Nephron (organoid): ENCODE data around the gene DDC.

Experiments
- H3K27ac Mint-ChIP-seq, 3 experiments: 2 replicates each; pipeline ENCODE4 v1.8.0; 2020; ENCODE audit warnings: mixed read lengths in 3 of 3, mild to moderate bottlenecking in 2 of 3, moderate library complexity in 1 of 3
- H3K27me3 Mint-ChIP-seq: 2 replicates; pipeline ENCODE4 v1.8.0; 2021; ENCODE audit warnings: low read depth, mild to moderate bottlenecking, moderate library complexity, mixed read lengths
- H3K36me3 Mint-ChIP-seq: 2 replicates; pipeline ENCODE4 v1.8.0; 2020; ENCODE audit warnings: low read depth, mixed read lengths
- H3K4me1 Mint-ChIP-seq: 2 replicates; pipeline ENCODE4 v1.8.0; 2020; ENCODE audit warnings: mixed read lengths
- H3K4me3 Mint-ChIP-seq, 3 experiments: 2 replicates each; pipeline ENCODE4 v1.8.0; 2020; ENCODE audit warnings: mild to moderate bottlenecking in 3 of 3, mixed read lengths in 3 of 3, moderate library complexity in 2 of 3
- H3K9me3 Mint-ChIP-seq: 2 replicates; pipeline ENCODE4 v1.8.0; 2020; ENCODE audit warnings: mixed read lengths
- CTCF ChIP-seq, 3 experiments: fragments of 200-600 bp; sonication (generic); IDR thresholded peaks; one replicate each; pipeline ENCODE4 v1.5.0; 2021; ENCODE audit warnings: antibody characterized with exemption in 3 of 3; ENCODE audit not compliant: unreplicated experiment in 3 of 3

The DDC gene

GRCh38 chr7:50423860-50424259, 141.3 kb downstream of the DDC start:
- Mint-ChIP-seq H3K4me1 (no peaks in the 10 kb centered on the region), H3K27me3 (no peaks in the 10 kb centered on the region), H3K27ac (no peak overlapping the region), H3K4me3 (no peak overlapping the region), H3K9me3 (no peaks in the 10 kb centered on the region), H3K36me3 (no peaks in the 10 kb centered on the region)
- TF ChIP-seq CTCF (IDR thresholded peaks at IDR 0.05; ENCODE audit: unreplicated experiment in 3 of 3): no peak

GRCh38 chr7:50422858-50423257, 142.3 kb downstream of the DDC start:
- Mint-ChIP-seq H3K27me3 (no peaks in the 10 kb centered on the region), H3K4me1 (no peaks in the 10 kb centered on the region), H3K9me3 (no peaks in the 10 kb centered on the region), H3K36me3 (no peaks in the 10 kb centered on the region), H3K4me3 (no peak overlapping the region), H3K27ac (no peak overlapping the region)
- no peak for TF ChIP-seq CTCF (IDR thresholded peaks at IDR 0.05; ENCODE audit: unreplicated experiment in 3 of 3)

- H3K9me3 Mint-ChIP-seq: no peaks in the 10 kb centered on the region
- no peaks in the 10 kb centered on the region for H3K4me1 Mint-ChIP-seq
- H3K27ac Mint-ChIP-seq: no peak overlapping the region
- no peak overlapping the region for H3K4me3 Mint-ChIP-seq
- no peaks in the 10 kb centered on the region for H3K27me3 Mint-ChIP-seq
- TF ChIP-seq CTCF (IDR thresholded peaks at IDR 0.05; ENCODE audit: unreplicated experiment in 3 of 3): no peak
- no peaks in the 10 kb centered on the region for H3K36me3 Mint-ChIP-seq
These were observed 144.2 kb downstream of the DDC start for GRCh38 chr7:50421043-50421442.

- Mint-ChIP-seq H3K27ac (no peak overlapping the region), H3K9me3 (no peaks in the 10 kb centered on the region), H3K27me3 (peaks cover 7% of the 10 kb centered on the region), H3K4me3 (no peak overlapping the region), H3K36me3 (no peaks in the 10 kb centered on the region), H3K4me1 (no peaks in the 10 kb centered on the region)
- TF ChIP-seq CTCF (IDR thresholded peaks at IDR 0.05; ENCODE audit: unreplicated experiment in 3 of 3): no peak
These were observed 146.5 kb downstream of the DDC start for GRCh38 chr7:50418526-50419290.

- Mint-ChIP-seq H3K9me3 (no peaks in the 10 kb centered on the region), H3K4me1 (no peaks in the 10 kb centered on the region), H3K27ac (no peak overlapping the region), H3K27me3 (peaks cover 7% of the 10 kb centered on the region), H3K4me3 (no peak overlapping the region), H3K36me3 (no peaks in the 10 kb centered on the region)
- peak; percentile 84 to 89 (median 88) for TF ChIP-seq CTCF (IDR thresholded peaks at IDR 0.05; ENCODE audit: unreplicated experiment in 3 of 3)
These were observed 147.1 kb downstream of the DDC start for GRCh38 chr7:50418086-50418515.
